T-helper 9 cell (primary cell): Measurements from ENCODE around the gene POU1F1.
"Not testable (repeated sequence)": the region's sequence is repeated elsewhere in the genome, so short reads cannot be mapped to it uniquely, and the experiment has no call there.

Source experiments
- DNase-seq: peaks from one replicate; pipeline ENCODE4 v3.0.0-alpha.2; 2020
- total RNA-seq, 2 donors: gene quantifications; one replicate each; lab custom pipeline; 2026; lab: John Stamatoyannopoulos, UW

Gene POU1F1, protein sequence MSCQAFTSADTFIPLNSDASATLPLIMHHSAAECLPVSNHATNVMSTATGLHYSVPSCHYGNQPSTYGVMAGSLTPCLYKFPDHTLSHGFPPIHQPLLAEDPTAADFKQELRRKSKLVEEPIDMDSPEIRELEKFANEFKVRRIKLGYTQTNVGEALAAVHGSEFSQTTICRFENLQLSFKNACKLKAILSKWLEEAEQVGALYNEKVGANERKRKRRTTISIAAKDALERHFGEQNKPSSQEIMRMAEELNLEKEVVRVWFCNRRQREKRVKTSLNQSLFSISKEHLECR
- total RNA-seq: 0 reads per million in 2 donors

DNA sequence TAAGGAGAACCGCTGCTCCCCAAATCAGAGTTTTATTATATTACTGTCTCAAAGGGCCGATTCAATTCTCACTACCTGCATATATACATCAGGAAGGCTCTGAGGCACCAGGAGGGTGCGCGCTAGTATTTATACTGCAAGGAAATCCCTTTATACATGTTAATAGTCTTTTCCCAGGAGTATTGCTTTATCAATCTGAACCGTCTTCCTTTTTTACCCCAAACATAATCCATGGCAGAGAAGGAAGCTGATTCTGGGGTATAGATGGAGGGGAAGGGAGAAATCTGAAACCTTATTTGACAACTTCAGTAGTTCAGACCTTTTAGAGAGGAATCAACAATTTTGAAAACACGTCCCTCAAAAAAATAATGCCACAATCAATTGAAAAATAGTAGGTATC is at the start of gene POU1F1:
Gene POU1F1 (minus strand): TSS at position 101 of the 400 bp plus-strand sequence. CDS start 122 bp downstream, outside the sequence.
- no peak for DNase-seq

DNA sequence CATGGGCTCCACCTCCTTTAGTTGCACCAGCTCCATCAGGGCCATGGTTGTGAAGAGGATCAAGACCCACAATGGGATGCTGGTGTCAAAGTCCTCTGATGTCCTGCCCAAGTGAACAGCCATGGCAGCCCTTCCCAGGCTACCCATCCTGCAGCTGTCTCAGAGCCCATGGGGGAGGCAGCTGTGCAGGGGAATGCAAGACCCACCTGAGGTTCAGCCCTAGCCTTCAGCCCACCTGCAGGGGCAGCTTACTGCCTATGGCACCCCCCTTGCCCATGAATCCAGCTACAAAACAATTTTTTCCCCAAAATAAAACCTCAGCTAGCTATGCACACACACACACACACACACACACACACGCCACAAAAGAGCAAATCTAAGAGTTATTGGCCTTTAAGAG is 48.2 kb upstream of the POU1F1 start:
- no peak for DNase-seq

DNA sequence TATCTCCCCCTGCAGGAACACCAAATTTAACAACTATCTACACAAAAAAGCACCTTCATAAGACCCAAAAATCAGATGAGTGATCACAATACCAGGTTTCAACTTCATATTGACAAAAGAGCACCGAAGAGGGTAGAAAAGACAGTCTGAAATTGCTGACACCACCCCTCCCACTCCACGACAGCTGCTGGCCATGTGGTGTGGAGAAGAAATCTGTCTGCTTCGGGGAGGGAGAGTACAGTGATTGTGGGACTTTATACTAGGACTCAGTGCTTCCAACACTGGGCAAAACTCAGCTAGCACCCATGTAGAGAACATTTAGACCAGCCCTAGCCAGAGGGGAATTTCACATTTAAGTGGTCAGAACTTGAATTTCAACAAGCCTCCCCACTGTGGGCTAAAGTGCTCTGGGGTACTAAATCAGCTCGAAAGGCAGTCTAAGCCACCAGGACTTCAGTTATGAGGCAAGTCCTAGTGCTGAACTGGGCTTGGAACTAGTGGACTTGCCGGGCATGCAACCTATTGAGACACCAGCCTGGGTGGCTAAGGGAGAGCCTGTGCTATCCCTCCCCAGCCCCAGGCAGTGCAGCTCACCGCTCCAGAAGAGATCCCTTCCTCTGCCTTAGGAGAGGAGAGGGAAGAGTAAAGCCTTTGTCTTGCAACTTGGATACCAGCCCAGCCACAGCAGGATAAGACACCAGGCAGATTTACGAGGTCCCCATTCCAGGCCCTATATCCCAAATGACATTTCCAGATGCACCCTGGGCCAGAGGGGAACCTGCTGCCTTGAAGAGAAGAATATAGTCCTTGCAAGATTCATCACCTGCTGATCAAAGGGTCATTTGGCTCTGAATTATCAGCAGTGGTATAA is 44.6 kb upstream of the POU1F1 start:
- no peak for DNase-seq

DNA sequence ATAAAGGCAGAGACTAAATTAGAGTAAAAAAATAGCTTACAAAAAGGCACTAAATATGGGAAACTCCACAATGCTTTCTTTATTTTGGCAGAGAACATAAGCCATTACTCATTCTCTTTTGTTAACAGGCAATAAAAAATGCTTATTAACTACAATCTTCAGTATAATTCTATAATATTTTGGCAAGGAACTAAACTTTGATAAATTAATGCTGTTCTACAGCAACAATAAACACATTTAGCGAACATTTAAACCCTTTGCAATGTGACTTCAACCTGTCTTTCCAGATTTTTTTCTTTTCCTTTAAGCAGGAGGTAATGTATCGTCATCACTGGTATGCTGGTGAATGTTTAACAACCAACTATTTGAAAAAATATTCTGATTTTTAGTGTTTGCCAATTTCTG is 42.2 kb upstream of the POU1F1 start:
- DNase-seq: no peak

DNA sequence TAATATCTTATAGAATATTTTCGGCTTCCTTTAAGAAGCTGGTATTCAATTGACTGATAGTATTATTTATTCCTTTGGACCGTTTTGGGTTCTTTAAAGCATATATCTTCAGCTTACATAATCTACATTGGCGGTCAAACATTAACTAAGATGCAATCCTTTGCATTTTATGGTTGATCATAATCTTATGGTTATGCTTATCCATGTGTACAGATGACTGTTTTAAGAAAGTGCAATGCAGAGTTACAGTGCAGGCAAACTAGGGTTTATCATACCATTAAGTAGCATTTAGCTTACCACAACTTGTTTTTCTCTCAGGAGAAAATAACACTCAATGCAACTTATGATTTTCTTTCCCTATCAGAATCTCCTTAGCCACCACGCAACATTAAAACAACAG is 41.4 kb upstream of the POU1F1 start:
- DNase-seq: no peak

DNA sequence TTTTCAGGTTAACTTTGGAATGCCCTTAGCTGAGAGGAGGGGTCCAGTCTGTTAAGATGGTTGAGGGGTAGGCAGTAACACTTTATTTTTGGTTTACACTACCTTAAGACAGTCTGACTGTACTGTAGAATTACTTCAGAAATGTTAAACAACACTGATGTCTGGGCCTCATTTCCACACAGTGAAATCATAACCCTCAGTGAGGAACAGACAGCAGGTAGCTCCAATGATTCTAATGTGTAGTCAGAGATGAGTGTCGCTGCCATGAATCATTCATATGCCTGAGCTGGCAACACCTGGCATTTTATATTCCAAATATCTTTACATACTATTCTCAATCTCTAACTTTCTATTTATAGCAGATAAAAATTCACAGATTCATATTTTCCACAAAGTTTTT is 37.3 kb upstream of the POU1F1 start:
- no peak for DNase-seq

DNA sequence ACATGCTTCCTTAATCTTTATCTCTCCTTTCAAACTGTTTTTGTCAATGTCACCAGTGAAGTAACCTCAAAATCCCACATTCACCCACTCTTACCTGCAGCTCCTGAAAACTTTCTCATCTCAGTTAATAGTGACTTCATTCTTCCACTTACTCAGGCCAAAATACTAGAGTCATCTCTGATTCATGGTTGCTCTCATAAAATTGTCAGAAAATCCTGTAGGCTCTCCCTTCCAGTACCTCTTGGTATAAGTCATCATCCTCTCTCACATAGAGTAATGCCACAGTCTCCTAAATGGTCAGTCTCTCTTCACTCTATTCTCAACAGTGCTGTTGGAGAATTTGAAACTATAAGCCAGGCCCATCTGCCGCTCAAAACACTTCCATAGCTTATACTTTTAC is 34.9 kb upstream of the POU1F1 start:
- no peak for DNase-seq

DNA sequence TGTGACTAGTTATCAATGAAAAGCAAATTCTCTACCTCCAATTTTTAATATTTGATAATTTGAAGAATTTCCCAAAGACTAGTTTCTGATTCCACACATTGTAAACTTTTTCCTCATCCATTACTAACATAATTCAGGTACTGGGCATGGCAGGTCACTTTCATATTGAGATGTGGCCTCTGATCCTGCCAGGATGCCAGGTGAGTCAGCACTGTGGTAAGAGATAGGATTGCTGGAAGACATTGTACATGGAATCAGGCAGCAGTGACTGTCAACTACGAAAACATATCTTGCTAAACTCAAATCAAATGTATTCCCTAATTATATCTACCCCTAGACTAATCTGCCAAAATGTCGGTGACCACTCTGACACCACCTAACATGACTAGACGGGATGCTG is 33.2 kb upstream of the POU1F1 start:
- DNase-seq: no peak

DNA sequence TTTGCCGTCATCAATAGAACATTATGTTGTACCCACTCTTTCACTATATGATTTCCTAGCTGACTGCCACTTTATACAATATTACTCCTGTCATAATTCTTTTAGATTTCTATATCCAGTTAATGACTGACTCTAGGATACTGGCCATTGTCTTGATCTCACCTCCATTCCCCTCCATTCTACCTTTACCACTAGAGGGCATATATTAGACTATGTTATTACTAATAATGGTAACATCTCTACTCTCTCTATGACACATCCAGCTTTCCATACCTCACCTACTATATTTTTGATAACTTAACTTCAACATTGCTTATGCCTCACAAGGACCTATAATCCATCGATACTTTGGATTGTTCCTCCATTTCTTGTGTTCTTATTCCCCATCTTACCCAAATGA is 31.4 kb upstream of the POU1F1 start:
- DNase-seq: no peak

DNA sequence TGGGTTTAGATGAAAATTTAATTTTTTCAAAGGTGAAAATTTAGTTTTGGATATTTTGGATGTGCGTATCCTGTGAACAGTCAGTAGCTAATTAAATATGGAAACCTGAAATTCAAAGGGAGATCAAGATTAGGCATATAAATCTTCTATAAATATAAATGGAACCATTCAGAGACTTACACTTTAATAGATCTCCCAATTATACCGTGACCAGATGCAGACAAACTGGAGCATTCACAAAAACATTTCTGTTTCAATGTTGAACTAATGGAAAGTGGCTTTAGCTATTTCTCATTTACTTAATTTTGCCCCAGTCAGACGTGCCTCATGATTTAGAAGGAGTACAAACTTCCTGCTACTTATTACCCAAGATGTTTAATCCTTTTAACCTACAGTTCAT is 29.1 kb upstream of the POU1F1 start:
- no peak for DNase-seq

DNA sequence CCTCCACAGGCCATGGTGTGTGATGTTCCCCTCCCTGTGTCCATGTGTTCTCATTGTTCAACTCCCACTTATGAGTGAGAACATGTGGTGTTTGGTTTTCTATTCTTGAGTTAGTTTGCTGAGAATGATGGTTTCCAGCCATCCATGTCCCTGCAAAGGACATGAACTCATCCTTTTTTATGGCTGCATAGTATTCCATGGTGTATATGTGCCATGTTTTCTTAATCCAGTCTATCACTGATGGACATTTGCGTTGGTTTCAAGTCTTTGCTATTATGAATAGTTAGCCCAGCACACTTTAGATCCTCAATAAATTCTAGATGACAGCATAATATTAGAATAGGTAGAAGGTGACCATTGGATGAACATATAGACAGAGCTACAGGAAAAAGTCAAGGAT is 28.6 kb upstream of the POU1F1 start:
- not testable (repeated sequence) for DNase-seq

DNA sequence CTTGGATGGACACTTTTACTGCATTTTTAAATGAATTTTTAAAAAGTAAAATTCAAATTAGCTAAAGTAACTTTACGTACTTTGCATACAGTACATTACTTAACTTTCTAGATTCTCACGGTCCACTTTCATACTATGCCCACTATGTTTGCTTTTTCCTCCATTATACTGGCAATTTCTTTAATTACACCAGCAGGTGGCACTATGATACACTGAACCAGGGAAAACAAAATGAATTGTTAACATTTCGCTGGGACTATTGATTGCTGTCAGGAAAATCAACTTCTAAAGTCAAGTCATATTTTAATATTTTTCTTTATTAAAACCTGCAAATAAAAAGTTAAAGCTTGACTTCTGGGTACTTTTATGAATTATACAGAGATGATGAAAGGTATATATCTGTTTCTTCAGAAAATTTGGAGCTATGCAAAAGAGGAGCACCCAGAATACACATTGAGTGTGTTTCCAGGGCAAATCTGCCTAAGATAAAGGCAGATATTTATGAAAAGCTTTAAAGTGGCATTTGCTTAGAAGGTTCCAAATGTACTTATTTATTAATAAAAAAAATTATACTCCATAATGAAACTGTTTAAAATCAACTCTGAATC is 21.8 kb upstream of the POU1F1 start:
- no peak for DNase-seq

DNA sequence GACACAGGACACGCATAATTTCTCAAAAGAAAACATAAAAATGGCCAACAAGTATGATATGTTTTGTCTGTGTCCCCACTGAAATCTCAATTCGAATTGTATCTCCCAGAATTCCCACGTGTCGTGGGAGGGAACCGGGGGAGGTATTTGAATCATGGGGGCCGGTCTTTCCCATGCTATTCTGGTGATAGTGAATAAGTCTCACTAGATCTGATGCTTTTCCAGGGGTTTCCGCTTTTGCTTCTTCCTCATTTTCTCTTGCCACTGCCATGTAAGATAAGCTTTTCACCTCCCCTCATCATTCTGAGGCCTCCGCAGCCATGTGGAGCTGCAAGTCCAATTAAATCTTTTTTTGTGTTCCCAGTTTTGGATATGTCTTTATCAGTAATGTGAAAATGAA is 12.1 kb upstream of the POU1F1 start:
- no peak for DNase-seq

DNA sequence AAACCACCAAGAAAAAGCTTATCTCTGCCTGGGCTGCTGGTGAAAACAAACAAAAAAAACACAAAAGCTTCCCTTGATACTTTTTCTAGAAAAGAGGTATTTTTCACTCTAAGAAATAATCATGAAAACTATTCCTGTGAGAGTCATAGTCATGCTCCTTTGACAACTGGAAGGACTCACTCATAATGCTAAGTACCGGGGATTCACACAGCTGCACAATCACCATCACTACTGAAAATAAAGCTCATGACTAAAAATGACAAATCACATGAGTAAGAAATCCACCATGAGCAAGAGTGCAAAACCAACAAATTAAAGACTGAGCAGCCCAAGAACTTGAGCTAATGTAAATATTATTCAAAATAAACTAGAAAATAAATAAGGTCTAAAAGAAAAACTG is 10.6 kb upstream of the POU1F1 start:
- DNase-seq: no peak

DNA sequence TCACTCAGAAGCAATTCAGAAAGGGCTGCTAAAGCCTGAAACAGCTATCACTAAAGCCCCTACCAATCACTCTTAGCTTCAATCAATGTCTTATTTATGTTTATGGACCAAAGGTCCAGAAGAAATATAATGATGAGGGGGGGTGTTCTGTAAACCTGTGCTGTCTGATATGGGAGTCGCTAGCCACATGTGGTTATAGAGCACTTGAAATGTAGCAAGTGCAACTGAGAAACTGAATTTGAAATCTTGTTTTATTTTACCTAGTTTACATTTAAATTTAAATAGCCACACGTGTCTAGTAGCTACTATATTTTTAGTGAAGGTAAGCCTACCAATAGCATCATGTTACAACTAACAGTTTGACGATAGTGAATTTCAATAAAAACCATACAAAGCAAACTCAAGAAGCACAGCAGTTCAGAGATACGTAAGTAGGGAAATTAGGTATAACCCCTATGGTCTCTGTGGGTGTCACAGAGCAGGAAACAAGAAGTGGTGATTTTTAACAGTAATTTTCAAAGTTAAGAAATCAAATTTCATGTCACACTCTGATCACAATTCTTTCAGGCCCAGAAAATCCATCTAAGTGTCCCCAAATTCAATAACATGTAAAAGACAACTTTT is 3.6 kb downstream of the POU1F1 start:
- DNase-seq: no peak

DNA sequence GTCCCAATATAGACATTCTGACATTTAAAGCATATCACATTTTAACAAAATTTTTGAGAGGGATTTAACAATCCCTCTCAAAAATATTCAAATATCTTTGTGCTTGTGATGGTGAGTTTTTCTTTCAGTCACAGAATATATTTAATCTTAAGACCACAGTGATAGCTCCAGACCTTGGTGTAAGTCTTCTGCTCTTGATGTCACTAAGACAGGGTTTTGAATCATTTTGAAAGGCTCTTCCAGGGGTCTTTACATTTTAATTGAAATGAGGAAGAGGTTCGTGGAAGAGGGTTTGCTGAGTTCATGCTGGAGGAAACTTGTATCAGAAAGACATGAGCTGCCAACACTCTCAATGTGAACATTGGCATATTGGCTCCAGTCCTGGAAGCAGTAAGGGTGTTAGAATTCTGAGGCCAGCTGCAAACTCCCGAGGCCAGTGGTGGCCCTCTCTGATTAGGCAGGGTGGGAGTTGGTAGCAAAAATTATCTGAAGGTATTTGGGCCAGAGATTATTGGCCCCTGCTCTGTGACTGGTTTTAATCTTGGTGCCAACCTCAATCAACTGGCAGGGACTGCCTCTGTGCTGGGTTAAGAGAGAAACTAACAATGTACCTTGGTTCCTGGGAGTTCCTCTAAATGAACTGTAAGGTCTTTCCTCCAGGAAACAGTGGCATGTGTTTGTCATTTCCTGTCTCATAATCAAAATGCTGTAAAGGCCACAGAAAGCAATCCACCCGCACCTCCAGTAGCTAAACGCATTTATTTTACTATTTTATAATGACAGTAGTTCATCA is 5.3 kb downstream of the POU1F1 start:
- no peak for DNase-seq

DNA sequence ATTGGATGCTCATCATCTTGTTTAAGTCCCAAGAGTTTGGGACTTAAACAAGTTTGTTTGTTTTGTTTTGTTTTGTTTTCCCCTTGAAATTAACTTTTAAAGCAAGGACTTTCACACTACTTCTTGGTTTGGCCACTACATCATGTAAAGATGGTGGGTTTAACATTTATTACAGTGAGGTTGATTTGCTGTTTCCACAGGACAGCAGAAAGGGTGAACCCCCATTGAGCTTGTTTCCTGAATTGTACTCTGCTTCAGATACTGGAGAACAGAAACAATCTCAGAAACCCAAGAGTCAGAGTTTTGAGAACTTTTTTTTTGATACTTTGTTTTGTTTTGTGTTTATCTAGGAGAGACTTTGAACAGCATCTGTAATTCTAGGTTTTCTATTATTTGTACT is 6.7 kb downstream of the POU1F1 start:
- no peak for DNase-seq

DNA sequence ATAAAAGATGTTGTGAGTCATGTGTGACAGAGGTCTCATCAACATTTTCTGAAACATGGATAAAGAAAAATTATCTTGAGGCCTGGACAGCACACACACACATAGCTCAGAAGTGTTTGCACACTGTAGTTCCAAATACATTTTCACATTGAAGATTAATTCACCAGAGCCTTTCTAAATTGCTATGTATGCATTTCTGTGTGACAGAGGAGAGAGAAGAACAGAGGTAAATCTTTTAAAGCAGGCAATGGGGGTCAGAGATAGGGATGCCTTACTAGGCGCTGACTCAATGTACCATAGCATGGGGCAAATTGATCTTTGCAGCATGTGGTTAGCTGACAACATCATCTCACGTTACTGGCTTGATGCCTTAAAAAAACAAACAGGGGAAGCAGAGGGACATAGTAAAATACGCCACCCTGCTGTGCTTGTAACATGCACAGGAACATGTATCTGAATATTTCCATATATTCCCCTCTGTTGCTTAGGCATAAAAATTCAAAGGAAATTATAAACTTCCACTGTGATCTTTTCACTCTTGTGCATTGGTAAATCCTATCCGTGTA is 7.7 kb downstream of the POU1F1 start:
- no peak for DNase-seq

DNA sequence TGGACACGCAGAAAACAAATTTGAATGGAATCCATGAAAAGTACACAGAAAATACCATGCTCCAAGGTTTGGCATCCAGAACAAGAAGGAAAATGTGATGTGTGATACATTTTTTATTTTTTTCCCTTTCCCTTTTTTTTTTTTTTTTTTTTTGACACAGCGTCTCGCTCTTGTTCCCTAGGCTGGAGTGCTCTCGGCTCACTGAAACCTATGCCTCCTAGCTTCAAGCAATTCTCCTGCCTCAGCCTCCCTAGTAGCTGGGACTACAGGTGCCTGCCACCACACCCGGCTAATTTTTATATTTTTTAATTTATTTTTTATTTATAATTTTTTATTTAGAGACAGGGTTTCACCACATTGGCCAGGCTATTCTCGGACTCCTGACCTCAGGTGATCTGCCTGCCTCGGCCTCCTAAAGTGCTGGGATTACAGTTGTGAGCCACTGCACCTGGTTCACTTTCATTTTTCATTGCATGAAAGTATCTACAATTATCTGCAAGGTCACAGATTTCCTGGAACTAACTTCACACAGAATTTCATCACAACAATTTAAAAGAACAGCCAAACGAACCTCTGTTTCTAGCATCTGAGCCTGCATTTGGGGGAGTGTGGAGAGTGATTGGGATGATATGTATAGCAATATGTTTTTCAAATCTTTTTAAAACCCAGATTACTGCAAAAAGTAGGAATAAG is 8.3 kb downstream of the POU1F1 start:
- no peak for DNase-seq

DNA sequence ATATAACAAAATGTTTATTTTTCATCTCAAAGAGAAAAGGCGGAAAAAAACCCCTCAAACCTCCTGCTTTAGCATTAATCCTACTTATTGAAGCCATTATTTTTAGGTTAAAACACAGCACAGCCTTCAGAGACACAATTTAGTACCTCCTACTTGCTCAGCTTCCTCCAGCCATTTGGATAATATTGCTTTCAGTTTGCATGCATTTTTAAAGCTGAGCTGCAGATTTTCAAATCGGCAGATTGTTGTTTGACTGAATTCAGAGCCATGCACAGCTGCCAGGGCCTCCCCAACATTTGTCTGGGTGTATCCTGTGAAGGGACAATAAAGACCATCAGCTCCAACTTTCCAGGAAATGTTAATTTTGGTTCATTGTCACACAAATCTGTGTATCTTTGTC is 14.5 kb downstream of the POU1F1 start:
- DNase-seq: no peak

DNA sequence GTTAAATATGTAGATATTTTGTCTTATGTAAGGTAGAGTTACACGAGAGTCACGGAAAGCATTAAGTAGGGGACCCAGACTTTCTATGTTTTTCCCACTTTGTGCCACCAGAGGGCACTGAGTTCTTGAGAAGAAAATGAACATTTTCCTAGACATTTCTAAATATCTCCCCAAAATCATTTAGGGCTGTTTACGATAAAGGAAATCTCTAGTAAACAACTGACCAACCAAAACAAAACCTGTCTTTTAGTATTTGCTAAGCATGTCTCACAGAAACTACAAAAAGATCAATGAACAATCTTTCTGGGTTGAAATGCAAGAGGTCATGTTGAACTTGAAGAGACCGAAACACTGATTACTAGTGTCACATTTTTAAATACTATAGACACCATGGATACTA is 16.1 kb downstream of the POU1F1 start:
- DNase-seq: peak; percentile 16

DNA sequence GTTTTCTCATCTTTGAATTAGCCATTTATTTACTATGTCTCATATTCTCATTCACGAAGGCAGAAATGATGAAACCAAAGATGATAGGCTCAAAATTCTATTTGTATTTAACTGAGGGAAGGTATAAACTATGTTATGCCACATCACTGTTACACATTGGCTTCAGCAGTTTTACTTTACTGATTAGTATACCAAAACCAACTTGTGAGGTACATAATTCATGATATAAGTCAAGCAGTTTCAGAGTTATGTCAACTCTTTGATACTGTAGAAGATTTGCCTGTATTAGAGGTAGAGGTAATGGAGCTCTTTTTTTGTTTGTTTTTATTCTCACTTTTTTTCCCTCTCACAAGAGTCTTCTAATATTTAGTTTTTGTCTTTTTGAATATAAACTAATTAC is 26.4 kb downstream of the POU1F1 start:
- no peak for DNase-seq
